GM23338 (cell line): ENCODE data around the gene PTPRO. TPM values are rescaled to one million over a fixed set of nuclear protein-coding genes. Genes with fewer than 3 reads are reported as not detected.

Source experiments
- ATAC-seq: fragments of 200-7000 bp; cut with Tn5 transposase; 3 replicates; pipeline ENCODE4 v1.9.1; 2020
- DNase-seq: peaks from one replicate; pipeline ENCODE4 v3.0.0-alpha.2; 2015; ENCODE audit warnings: low spot score
- H2AFZ ChIP-seq: fragments of 200-600 bp; sonication (generic); 2 replicates; pipeline ENCODE4 v1.8.0; 2016; ENCODE audit warnings: antibody characterized with exemption, mild to moderate bottlenecking, moderate library complexity
- H3F3A ChIP-seq: fragments of 200-600 bp; sonication (generic); replicated peaks from 2 replicates; pipeline ENCODE4 v1.8.0; 2017; ENCODE audit warnings: antibody characterized with exemption, mixed run types, low read depth
- H3K27ac ChIP-seq: fragments of 200-600 bp; sonication (generic); 2 replicates; pipeline ENCODE4 v1.6.1; 2016; ENCODE audit warnings: low read depth
- H3K27me3 ChIP-seq: fragments of 200-600 bp; sonication (generic); 2 replicates; pipeline ENCODE4 v1.8.0; 2016; ENCODE audit warnings: mild to moderate bottlenecking, mixed run types, moderate library complexity; ENCODE audit not compliant: insufficient read depth
- H3K36me3 ChIP-seq: fragments of 200-600 bp; sonication (generic); 2 replicates; pipeline ENCODE4 v1.8.0; 2016; ENCODE audit warnings: mild to moderate bottlenecking; ENCODE audit not compliant: insufficient read depth
- H3K4me1 ChIP-seq: fragments of 200-600 bp; sonication (generic); 2 replicates; pipeline ENCODE4 v1.8.0; 2016; ENCODE audit warnings: mild to moderate bottlenecking, moderate library complexity; ENCODE audit not compliant: insufficient read depth
- H3K4me2 ChIP-seq: fragments of 200-600 bp; sonication (generic); 2 replicates; pipeline ENCODE4 v1.7.1; 2017; ENCODE audit warnings: mixed run types
- H3K4me3 ChIP-seq: fragments of 200-600 bp; sonication (generic); 2 replicates; pipeline ENCODE4 v1.6.1; 2016; ENCODE audit warnings: mixed run types
- H3K79me2 ChIP-seq: fragments of 200-600 bp; sonication (generic); replicated peaks from 2 replicates; pipeline ENCODE4 v1.8.0; 2017; ENCODE audit warnings: mild to moderate bottlenecking; ENCODE audit not compliant: insufficient read depth
- H3K9me2 ChIP-seq: fragments of 200-600 bp; sonication (generic); 2 replicates; pipeline ENCODE4 v1.8.0; 2017; ENCODE audit not compliant: insufficient read depth
- H4K20me1 ChIP-seq: fragments of 200-600 bp; sonication (generic); replicated peaks from 2 replicates; pipeline ENCODE4 v1.8.0; 2017; ENCODE audit warnings: mild to moderate bottlenecking; ENCODE audit not compliant: insufficient read depth
- H3K27ac Mint-ChIP-seq: 2 replicates; pipeline ENCODE4 v1.8.0; 2020; ENCODE audit warnings: inconsistent platforms, mild to moderate bottlenecking, moderate library complexity, mixed read lengths
- H3K27me3 Mint-ChIP-seq: 3 replicates; pipeline ENCODE4 v1.8.0; 2022; ENCODE audit warnings: low read depth, mild to moderate bottlenecking, moderate library complexity, mixed read lengths, inconsistent platforms; ENCODE audit not compliant: insufficient read depth, poor library complexity
- H3K36me3 Mint-ChIP-seq: 3 replicates; pipeline ENCODE4 v1.8.0; 2021; ENCODE audit warnings: low read depth, mild to moderate bottlenecking, inconsistent platforms, moderate library complexity, mixed read lengths
- H3K4me1 Mint-ChIP-seq: 3 replicates; pipeline ENCODE4 v1.8.0; 2020; ENCODE audit warnings: mild to moderate bottlenecking, inconsistent platforms, mixed read lengths
- H3K4me3 Mint-ChIP-seq: 3 replicates; pipeline ENCODE4 v1.8.0; 2021; ENCODE audit warnings: moderate library complexity, mild to moderate bottlenecking, inconsistent platforms, mixed read lengths
- H3K9me3 Mint-ChIP-seq: 3 replicates; pipeline ENCODE4 v1.8.0; 2020; ENCODE audit warnings: moderate library complexity, mild to moderate bottlenecking, inconsistent platforms, mixed read lengths
- JUNB ChIP-seq: IDR thresholded peaks from one replicate; pipeline ENCODE4 v1.6.1; 2016; ENCODE audit warnings: antibody characterized with exemption; ENCODE audit not compliant: unreplicated experiment
- NANOG ChIP-seq: IDR thresholded peaks from 2 replicates; pipeline ENCODE4 v1.6.1; 2016; ENCODE audit warnings: antibody characterized with exemption, borderline replicate concordance
- POLR2AphosphoS5 ChIP-seq: IDR thresholded peaks from 2 replicates; pipeline ENCODE4 v1.6.1; 2016; ENCODE audit warnings: antibody characterized with exemption, low read depth
- ZNF114 ChIP-seq: fragments of 250-450 bp; sonication (Bioruptor Pico); IDR thresholded peaks from 2 replicates; pipeline ENCODE4 v1.5.0; 2020; ENCODE audit warnings: mild to moderate bottlenecking, moderate library complexity
- ZNF331 ChIP-seq: fragments of 250-450 bp; sonication (Bioruptor Pico); IDR thresholded peaks from 2 replicates; pipeline ENCODE4 v1.5.0; 2020; ENCODE audit warnings: low read depth, mild to moderate bottlenecking, moderate library complexity
- polyA plus RNA-seq: library from polyadenylated mRNA; unstranded; fragments of >200 nt; fragmentation: Nextera tagmentation; extraction: Ambion mirVana; gene quantifications from 2 replicates; pipeline ENCODE4 v1.2.1, GENCODE V29; 2016
- total RNA-seq: library from RNA; depleted of rRNA; stranded (reverse); fragments of >200 nt; shearing (Covaris generic); gene quantifications from 2 replicates; pipeline ENCODE4 v1.2.3, GENCODE V29; 2014
- TF ChIP-seq, protein P1 (sequence below): IDR thresholded peaks from 2 replicates; pipeline ENCODE4 v1.6.1; 2016; ENCODE audit warnings: antibody characterized with exemption
- TF ChIP-seq, protein P2 (sequence below): fragments of 250-450 bp; sonication (Bioruptor Pico); IDR thresholded peaks from 2 replicates; pipeline ENCODE4 v1.5.0; 2020; ENCODE audit warnings: mild to moderate bottlenecking, moderate library complexity
- TF ChIP-seq, protein P3 (sequence below), 2 experiments: fragments of 200-600 bp in 1 of 2; sonication (generic) in 1 of 2; conservative IDR thresholded peaks; 2 replicates each; pipeline versions ENCODE4 v1.5.1 to v1.6.1; 2016 to 2017; ENCODE audit warnings: antibody characterized with exemption in 2 of 2, low read depth in 2 of 2, mild to moderate bottlenecking in 2 of 2, moderate library complexity in 1 of 2
- TF ChIP-seq, protein P4 (sequence below): IDR thresholded peaks from one replicate; pipeline ENCODE4 v1.6.1; 2018; ENCODE audit warnings: antibody characterized with exemption; ENCODE audit not compliant: unreplicated experiment

PTPRO gene
- total and polyA plus RNA-seq, 2 experiments from 2014 or later: 1.4 to 1.5 TPM

DNA sequence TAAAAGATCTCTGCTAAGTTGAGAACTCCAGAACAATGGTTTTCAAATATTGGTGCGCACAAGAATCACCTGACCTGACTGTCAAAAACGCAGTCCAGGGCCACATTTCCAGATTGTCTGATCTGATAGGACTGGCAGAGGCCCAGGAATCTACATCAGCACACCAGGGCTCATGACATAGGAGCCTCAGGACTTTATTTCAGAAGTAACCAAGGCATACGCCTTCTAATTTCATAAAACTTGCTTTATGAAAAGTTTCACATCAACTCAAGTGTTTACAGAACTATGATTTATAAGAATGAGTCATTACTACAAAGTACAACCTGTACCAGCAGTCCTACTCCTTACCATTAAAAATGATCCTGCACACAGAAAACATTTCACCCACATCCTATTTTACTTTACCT lies 47.7 kb upstream of the PTPRO start (continued):
- TF ChIP-seq, protein P1, sequence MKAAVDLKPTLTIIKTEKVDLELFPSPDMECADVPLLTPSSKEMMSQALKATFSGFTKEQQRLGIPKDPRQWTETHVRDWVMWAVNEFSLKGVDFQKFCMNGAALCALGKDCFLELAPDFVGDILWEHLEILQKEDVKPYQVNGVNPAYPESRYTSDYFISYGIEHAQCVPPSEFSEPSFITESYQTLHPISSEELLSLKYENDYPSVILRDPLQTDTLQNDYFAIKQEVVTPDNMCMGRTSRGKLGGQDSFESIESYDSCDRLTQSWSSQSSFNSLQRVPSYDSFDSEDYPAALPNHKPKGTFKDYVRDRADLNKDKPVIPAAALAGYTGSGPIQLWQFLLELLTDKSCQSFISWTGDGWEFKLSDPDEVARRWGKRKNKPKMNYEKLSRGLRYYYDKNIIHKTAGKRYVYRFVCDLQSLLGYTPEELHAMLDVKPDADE: no peak
- TF ChIP-seq, protein P2, sequence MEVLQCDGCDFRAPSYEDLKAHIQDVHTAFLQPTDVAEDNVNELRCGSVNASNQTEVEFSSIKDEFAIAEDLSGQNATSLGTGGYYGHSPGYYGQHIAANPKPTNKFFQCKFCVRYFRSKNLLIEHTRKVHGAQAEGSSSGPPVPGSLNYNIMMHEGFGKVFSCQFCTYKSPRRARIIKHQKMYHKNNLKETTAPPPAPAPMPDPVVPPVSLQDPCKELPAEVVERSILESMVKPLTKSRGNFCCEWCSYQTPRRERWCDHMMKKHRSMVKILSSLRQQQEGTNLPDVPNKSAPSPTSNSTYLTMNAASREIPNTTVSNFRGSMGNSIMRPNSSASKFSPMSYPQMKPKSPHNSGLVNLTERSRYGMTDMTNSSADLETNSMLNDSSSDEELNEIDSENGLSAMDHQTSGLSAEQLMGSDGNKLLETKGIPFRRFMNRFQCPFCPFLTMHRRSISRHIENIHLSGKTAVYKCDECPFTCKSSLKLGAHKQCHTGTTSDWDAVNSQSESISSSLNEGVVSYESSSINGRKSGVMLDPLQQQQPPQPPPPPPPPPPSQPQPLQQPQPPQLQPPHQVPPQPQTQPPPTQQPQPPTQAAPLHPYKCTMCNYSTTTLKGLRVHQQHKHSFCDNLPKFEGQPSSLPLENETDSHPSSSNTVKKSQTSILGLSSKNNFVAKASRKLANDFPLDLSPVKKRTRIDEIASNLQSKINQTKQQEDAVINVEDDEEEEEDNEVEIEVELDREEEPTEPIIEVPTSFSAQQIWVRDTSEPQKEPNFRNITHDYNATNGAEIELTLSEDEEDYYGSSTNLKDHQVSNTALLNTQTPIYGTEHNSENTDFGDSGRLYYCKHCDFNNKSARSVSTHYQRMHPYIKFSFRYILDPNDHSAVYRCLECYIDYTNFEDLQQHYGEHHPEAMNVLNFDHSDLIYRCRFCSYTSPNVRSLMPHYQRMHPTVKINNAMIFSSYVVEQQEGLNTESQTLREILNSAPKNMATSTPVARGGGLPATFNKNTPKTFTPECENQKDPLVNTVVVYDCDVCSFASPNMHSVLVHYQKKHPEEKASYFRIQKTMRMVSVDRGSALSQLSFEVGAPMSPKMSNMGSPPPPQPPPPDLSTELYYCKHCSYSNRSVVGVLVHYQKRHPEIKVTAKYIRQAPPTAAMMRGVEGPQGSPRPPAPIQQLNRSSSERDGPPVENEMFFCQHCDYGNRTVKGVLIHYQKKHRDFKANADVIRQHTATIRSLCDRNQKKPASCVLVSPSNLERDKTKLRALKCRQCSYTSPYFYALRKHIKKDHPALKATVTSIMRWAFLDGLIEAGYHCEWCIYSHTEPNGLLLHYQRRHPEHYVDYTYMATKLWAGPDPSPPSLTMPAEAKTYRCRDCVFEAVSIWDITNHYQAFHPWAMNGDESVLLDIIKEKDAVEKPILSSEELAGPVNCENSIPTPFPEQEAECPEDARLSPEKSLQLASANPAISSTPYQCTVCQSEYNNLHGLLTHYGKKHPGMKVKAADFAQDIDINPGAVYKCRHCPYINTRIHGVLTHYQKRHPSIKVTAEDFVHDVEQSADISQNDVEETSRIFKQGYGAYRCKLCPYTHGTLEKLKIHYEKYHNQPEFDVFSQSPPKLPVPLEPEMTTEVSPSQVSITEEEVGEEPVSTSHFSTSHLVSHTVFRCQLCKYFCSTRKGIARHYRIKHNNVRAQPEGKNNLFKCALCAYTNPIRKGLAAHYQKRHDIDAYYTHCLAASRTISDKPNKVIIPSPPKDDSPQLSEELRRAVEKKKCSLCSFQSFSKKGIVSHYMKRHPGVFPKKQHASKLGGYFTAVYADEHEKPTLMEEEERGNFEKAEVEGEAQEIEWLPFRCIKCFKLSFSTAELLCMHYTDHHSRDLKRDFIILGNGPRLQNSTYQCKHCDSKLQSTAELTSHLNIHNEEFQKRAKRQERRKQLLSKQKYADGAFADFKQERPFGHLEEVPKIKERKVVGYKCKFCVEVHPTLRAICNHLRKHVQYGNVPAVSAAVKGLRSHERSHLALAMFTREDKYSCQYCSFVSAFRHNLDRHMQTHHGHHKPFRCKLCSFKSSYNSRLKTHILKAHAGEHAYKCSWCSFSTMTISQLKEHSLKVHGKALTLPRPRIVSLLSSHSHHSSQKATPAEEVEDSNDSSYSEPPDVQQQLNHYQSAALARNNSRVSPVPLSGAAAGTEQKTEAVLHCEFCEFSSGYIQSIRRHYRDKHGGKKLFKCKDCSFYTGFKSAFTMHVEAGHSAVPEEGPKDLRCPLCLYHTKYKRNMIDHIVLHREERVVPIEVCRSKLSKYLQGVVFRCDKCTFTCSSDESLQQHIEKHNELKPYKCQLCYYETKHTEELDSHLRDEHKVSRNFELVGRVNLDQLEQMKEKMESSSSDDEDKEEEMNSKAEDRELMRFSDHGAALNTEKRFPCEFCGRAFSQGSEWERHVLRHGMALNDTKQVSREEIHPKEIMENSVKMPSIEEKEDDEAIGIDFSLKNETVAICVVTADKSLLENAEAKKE (CRISPR knock-in tag): no peak
- TF ChIP-seq POLR2AphosphoS5 (no peak), JUNB (no peak), ZNF114 (CRISPR knock-in tag) (no peak), NANOG (no peak), ZNF331 (no peak)

DNA sequence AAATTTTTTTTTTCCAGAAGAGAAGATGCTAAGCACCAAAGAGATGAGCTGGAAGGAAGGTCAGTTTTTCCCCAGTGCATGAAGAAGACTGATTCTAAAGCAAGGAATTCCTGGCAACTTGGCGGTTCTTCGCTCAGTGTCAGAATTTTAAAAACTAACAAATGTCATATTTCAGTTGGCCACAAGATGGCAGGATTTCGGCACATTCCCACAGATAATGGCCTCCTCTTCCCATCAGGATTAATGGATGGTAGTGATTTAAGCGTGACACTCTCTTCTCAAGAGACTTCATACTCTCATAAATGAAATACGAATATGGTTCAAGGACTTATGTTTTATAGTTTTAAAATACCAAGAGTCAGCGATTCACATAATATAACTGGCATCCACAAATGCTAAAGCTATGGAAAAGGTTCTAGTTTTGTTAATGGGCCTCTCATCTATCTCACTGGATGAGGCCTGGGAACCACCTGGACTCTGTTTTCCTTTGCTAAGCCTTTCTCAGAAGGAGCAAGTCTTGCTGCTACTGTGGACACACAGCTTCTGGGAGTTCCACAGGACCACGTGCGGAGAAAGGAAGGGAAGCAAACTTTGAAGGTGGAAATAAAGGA lies 46.1 kb upstream of the PTPRO start:
- H3K9me3 Mint-ChIP-seq: no peaks in the 10 kb centered on the region
- DNase-seq: peak; percentile 77

More for the DNA sequence above, 46.1 kb upstream of the PTPRO start:
- Histone ChIP-seq H3K79me2 (no peaks in the 10 kb centered on the region), H3K36me3 (no peaks in the 10 kb centered on the region), H4K20me1 (no peaks in the 10 kb centered on the region), H3K9me2 (no peaks in the 10 kb centered on the region), H3K4me1 (no peaks in the 10 kb centered on the region), H3K27me3 (no peaks in the 10 kb centered on the region), H3K27ac (no peak overlapping the region), H2AFZ (no peak overlapping the region), H3K4me3 (no peak overlapping the region), H3K4me2 (no peak overlapping the region), H3F3A (no peaks in the 10 kb centered on the region)
- no peak overlapping the region for H3K27ac Mint-ChIP-seq
- no peaks in the 10 kb centered on the region for H3K36me3 Mint-ChIP-seq
- H3K27me3 Mint-ChIP-seq: no peaks in the 10 kb centered on the region
- ATAC-seq: peak; percentile 85
- no peak for TF ChIP-seq JUNB
- TF ChIP-seq, protein P3, sequence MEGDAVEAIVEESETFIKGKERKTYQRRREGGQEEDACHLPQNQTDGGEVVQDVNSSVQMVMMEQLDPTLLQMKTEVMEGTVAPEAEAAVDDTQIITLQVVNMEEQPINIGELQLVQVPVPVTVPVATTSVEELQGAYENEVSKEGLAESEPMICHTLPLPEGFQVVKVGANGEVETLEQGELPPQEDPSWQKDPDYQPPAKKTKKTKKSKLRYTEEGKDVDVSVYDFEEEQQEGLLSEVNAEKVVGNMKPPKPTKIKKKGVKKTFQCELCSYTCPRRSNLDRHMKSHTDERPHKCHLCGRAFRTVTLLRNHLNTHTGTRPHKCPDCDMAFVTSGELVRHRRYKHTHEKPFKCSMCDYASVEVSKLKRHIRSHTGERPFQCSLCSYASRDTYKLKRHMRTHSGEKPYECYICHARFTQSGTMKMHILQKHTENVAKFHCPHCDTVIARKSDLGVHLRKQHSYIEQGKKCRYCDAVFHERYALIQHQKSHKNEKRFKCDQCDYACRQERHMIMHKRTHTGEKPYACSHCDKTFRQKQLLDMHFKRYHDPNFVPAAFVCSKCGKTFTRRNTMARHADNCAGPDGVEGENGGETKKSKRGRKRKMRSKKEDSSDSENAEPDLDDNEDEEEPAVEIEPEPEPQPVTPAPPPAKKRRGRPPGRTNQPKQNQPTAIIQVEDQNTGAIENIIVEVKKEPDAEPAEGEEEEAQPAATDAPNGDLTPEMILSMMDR (conservative IDR thresholded peaks at IDR 0.05; ENCODE audit: low read depth in 2 of 2): peak; percentile 84
- TF ChIP-seq, protein P4, sequence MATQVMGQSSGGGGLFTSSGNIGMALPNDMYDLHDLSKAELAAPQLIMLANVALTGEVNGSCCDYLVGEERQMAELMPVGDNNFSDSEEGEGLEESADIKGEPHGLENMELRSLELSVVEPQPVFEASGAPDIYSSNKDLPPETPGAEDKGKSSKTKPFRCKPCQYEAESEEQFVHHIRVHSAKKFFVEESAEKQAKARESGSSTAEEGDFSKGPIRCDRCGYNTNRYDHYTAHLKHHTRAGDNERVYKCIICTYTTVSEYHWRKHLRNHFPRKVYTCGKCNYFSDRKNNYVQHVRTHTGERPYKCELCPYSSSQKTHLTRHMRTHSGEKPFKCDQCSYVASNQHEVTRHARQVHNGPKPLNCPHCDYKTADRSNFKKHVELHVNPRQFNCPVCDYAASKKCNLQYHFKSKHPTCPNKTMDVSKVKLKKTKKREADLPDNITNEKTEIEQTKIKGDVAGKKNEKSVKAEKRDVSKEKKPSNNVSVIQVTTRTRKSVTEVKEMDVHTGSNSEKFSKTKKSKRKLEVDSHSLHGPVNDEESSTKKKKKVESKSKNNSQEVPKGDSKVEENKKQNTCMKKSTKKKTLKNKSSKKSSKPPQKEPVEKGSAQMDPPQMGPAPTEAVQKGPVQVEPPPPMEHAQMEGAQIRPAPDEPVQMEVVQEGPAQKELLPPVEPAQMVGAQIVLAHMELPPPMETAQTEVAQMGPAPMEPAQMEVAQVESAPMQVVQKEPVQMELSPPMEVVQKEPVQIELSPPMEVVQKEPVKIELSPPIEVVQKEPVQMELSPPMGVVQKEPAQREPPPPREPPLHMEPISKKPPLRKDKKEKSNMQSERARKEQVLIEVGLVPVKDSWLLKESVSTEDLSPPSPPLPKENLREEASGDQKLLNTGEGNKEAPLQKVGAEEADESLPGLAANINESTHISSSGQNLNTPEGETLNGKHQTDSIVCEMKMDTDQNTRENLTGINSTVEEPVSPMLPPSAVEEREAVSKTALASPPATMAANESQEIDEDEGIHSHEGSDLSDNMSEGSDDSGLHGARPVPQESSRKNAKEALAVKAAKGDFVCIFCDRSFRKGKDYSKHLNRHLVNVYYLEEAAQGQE: no peak
- peaks cover 7% of the 10 kb centered on the region; the same call in 2 of the 3 replicates for H3K4me1 Mint-ChIP-seq
- H3K4me3 Mint-ChIP-seq: no peak overlapping the region
